HG03103 (cell line): Measurements from ENCODE around the gene BRF1.
A peak's percentile ranks its signal among the peaks of the same experiment; 100 is the strongest.

Experiments used
- ATAC-seq: cut with Tn5 transposase; IDR thresholded peaks from one replicate; pipeline ENCODE4 v1.9.1; 2021; ENCODE audit warnings: low read depth; ENCODE audit not compliant: unreplicated experiment

The BRF1 gene

GRCh38 chr14:105269405-105269804, 31.4 kb downstream of the BRF1 start:
- ATAC-seq = no peak

- ATAC-seq = no peak
Observed at GRCh38 chr14:105268736-105269354, 32.0 kb downstream of the BRF1 start.

GRCh38 chr14:105267820-105268548, 32.8 kb downstream of the BRF1 start:
- no peak for ATAC-seq

GRCh38 chr14:105261781-105262180, 39.0 kb downstream of the BRF1 start:
- no peak for ATAC-seq

GRCh38 chr14:105260959-105261358, 39.8 kb downstream of the BRF1 start:
- no peak for ATAC-seq

- no peak for ATAC-seq
Observed at GRCh38 chr14:105258846-105259245, 42.0 kb downstream of the BRF1 start.

GRCh38 chr14:105257464-105257863, 43.3 kb downstream of the BRF1 start:
- ATAC-seq = no peak

- ATAC-seq = no peak
Observed at GRCh38 chr14:105256292-105256960, 44.4 kb downstream of the BRF1 start.

- ATAC-seq = no peak
Observed at GRCh38 chr14:105255021-105255507, 45.7 kb downstream of the BRF1 start.

- ATAC-seq = no peak
Observed at GRCh38 chr14:105253329-105253682, 47.5 kb downstream of the BRF1 start.

- no peak for ATAC-seq
Observed at GRCh38 chr14:105252552-105253328, 48.1 kb downstream of the BRF1 start.

GRCh38 chr14:105251920-105252319, 48.9 kb downstream of the BRF1 start:
- no peak for ATAC-seq

GRCh38 chr14:105250986-105251385, 49.8 kb downstream of the BRF1 start:
- no peak for ATAC-seq

GRCh38 chr14:105250008-105250366, 50.8 kb downstream of the BRF1 start:
- no peak for ATAC-seq

GRCh38 chr14:105249182-105250007, 51.4 kb downstream of the BRF1 start:
- no peak for ATAC-seq

GRCh38 chr14:105248368-105249181, 52.2 kb downstream of the BRF1 start, which contains the start of gene BTBD6:
BTBD6 (plus strand) TSS chr14:105248533; CDS start chr14:105248712, 179 bp downstream.
- peak; percentile 84 for ATAC-seq

- ATAC-seq = no peak
Observed at GRCh38 chr14:105247715-105248367, 53.0 kb downstream of the BRF1 start.

- ATAC-seq = no peak
Observed at GRCh38 chr14:105247026-105247425, 53.8 kb downstream of the BRF1 start.

GRCh38 chr14:105244334-105244733, 56.5 kb downstream of the BRF1 start:
- no peak for ATAC-seq
